HG02678 (cell line): Measurements from ENCODE around the gene UBD.

Source experiments
- ATAC-seq: cut with Tn5 transposase; IDR thresholded peaks from one replicate; pipeline ENCODE4 v1.9.1; 2021; ENCODE audit warnings: mild to moderate bottlenecking, moderate library complexity; ENCODE audit not compliant: unreplicated experiment

Gene UBD

GRCh38 chr6:29524044-29524443, 35.5 kb downstream of the UBD start:
- no peak for ATAC-seq

DNA sequence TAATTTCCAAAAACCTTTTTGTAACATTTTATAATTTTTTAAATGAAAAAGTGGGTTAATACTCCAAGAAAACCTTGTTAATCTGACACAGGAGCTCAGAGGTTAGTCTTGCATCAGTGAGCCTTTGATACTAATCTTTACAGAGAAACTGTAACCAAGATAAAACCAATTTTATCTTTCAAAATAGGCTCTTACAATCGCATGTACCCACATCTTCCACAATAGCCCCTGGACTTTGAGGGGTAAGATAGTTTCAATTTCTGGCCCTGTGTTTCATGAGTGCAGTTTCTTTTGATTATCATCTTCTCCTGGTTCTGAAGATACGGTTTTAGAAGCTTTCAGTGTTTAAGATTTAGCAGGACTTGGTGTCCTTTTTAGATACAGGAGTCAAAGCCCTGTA, 37.3 kb downstream of the UBD start:
- no peak for ATAC-seq

GRCh38 chr6:29521006-29521680, 38.4 kb downstream of the UBD start:
- no peak for ATAC-seq

DNA sequence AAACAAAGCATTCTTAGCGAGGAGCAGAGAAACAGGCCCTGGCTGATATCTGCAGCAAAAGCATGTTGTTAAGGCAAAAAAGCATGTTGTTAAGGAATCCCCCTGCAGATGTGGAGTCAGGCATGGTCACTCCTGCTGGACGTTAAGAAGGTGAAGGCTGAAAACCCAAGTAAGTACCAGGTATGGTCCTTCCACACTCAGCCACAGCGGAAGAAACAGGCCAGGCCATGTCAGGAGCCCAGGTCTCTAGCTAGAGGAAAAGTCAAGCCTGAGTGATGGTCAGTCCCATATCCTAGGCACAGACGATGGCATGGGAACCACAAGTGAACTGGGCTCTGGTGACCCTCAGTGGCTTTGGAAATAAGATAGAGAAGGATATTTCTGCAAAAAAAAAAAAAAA, 39.3 kb downstream of the UBD start:
- ATAC-seq, result no peak

- no peak for ATAC-seq
Observed at GRCh38 chr6:29519291-29520010, 40.1 kb downstream of the UBD start.

DNA sequence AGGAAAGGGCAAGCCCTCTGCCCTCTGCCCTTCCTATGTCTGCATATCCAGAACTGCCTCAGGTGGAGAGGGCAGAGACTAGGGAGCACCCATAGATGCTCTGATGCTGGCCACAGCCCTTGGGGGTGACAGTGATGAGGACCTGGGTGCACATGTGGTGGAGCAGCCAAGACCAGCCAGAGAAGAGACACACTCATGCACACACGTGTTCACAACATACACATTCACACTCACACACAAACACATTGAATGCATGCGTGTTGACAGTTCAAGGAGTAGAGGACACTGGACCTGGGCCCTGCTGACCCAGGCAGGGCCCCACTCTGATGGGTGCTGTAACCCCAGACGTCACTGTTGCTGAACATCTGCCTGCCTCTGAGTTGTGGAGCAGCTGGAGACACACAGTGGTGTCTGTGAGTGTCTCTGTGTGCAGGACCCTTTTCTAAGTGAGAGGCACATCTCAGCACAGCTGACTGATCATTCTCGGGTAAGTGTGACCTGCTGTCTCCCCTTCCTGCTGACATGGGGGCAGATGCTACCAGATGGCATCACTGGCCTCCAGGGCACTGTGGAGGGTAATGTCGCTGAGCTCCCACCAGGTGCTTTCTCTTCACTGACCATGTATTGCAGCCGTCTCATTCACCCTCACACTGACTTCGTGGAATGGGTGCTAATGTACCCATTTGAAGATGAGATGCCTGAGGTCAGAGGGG, 41.6 kb downstream of the UBD start:
- no peak for ATAC-seq

GRCh38 chr6:29517245-29517644, 42.3 kb downstream of the UBD start:
- no peak for ATAC-seq

DNA sequence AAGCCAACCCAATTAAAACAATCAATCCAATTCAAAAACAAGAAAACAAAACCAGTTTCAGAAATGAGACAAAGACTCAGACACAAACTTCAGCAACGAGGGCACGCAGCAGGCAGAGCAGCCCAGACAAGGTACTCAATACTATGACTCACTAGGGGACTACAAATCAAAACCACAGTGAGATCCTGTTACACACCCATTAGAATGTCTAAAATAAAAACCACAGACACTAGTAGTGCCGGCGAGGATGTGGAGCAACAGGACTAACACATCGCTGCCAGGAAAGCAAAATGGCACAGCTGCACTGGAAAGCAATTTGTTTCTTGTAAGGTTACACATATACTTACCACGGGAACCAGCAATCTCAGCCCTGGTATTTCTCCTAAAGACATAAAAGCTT, 43.4 kb downstream of the UBD start:
- no peak for ATAC-seq

DNA sequence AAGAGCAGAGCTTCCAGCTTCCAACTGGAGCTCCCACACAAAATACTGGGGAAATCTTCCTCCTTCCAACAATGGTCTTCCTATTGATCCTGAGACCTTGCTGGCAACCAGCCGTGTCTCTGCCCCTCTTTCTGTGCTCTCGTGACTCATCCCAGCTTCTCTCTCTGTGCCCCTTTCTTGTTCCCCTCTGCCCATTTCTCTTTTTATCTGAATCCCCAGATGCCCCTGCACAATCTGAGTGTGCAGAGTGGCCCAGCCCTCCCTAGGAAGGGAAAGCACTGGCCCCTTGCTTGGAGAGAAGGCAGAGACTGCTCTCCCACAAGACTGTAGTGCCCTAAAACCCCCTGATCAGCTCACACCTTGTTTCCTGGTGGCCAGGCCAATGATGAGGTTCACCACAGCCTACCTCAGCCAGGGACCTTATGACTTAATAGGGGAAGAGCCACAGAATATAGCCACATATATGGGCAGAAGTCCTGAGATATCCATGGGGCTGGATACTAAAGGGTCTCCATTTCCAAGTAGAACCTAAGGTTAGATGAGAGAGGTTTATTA, 48.7 kb downstream of the UBD start:
- ATAC-seq, result no peak

DNA sequence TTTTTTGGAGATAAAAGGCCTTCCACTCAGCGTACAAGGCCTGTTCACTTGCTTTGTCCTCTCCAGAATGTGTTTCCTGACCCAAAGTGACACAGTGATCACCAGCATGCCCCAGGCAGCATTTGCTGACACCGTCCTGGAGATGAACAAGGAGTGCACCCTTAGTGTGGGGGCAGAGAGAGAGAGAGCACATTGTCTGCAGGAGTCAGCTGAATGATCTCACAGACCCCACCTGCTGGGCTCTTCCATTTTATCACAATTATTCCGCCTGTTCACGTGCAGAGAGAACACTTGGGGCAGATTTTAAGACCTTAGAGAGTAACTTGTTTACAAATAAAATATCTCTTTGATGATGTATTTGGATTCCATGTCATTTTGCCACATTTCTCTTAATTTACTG, 49.3 kb downstream of the UBD start:
- no peak for ATAC-seq

- no peak for ATAC-seq
Observed at GRCh38 chr6:29509711-29510110, 49.8 kb downstream of the UBD start.

GRCh38 chr6:29509239-29509638, 50.3 kb downstream of the UBD start:
- peak; percentile 78 for ATAC-seq

GRCh38 chr6:29507319-29507718, 52.2 kb downstream of the UBD start:
- ATAC-seq, result no peak

- no peak for ATAC-seq
Observed at GRCh38 chr6:29506446-29507067, 53.0 kb downstream of the UBD start.

DNA sequence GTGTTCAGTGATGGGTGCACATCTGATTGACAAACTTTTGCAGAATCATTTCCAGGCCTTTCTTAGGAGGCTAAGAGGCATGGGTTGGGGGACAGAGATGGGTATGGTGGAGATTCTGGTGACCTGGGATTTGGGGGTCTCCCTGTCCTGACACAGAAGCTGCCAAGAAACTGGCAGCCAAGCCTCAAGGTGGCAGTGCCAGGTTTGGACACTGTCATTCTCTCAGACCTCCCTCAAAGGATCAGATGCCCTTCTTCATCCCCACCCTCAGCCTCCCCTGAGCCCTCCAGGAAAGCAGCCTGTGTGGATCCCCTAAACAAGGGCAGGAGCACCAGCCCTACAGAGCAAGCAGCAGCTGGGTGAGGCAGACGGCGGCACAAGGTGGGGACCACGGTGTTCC, 53.7 kb downstream of the UBD start:
- ATAC-seq, result no peak
